ENCODE data around the gene BCAR1.

GRCh38 chr16:75206749-75207451 lies 44.5 kb downstream of the BCAR1 start, which contains the start of gene CTRB2:
- TF ChIP-seq, protein P1, sequence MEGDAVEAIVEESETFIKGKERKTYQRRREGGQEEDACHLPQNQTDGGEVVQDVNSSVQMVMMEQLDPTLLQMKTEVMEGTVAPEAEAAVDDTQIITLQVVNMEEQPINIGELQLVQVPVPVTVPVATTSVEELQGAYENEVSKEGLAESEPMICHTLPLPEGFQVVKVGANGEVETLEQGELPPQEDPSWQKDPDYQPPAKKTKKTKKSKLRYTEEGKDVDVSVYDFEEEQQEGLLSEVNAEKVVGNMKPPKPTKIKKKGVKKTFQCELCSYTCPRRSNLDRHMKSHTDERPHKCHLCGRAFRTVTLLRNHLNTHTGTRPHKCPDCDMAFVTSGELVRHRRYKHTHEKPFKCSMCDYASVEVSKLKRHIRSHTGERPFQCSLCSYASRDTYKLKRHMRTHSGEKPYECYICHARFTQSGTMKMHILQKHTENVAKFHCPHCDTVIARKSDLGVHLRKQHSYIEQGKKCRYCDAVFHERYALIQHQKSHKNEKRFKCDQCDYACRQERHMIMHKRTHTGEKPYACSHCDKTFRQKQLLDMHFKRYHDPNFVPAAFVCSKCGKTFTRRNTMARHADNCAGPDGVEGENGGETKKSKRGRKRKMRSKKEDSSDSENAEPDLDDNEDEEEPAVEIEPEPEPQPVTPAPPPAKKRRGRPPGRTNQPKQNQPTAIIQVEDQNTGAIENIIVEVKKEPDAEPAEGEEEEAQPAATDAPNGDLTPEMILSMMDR (IDR thresholded peaks at IDR 0.05), result no peak
- TF ChIP-seq POLR2AphosphoS5 (IDR thresholded peaks at IDR 0.05; ENCODE audit: low read depth, low read length), result no peak

Data from Panc1 (cell line).